Small intestine (tissue), 7 donors: ENCODE data around the gene GZF1. TPM values are rescaled to one million over a fixed set of nuclear protein-coding genes. Genes with fewer than 3 reads are reported as not detected.

Source experiments
- DNase-seq, 2 donors: peaks; one replicate each; pipeline versions ENCODE4 v3.0.0 to v3.0.0-alpha.2; 2013
- FAIRE-seq: peaks from 2 replicates; lab custom pipeline; 2012; peaks lifted over from hg19 to GRCh38; lab: Jason Lieb, UNC
- H3K27ac ChIP-seq, 3 donors: one replicate each; pipeline ENCODE4 v1.5.1; 2013; ENCODE audit warnings: low read length in 2 of 3, mild to moderate bottlenecking in 2 of 3, control low read depth in 1 of 3, inconsistent platforms in 1 of 3, low read depth in 1 of 3, moderate library complexity in 1 of 3
- H3K27me3 ChIP-seq, 3 donors: one replicate each; pipeline ENCODE4 v1.6.1; 2013; ENCODE audit warnings: low read length in 3 of 3, inconsistent platforms in 1 of 3; ENCODE audit not compliant: control insufficient read depth in 3 of 3, insufficient read depth in 3 of 3
- H3K36me3 ChIP-seq, 3 donors: one replicate each; pipeline ENCODE4 v1.6.1; 2013; ENCODE audit warnings: low read length in 3 of 3, inconsistent platforms in 1 of 3, low read depth in 1 of 3, mild to moderate bottlenecking in 1 of 3, moderate library complexity in 1 of 3; ENCODE audit not compliant: control insufficient read depth in 3 of 3, insufficient read depth in 2 of 3
- H3K4me1 ChIP-seq, 3 donors: one replicate each; pipeline ENCODE4 v1.6.1; 2013; ENCODE audit warnings: low read length in 2 of 3, inconsistent platforms in 1 of 3, low read depth in 1 of 3, mild to moderate bottlenecking in 1 of 3, moderate library complexity in 1 of 3; ENCODE audit not compliant: control insufficient read depth in 3 of 3, insufficient read depth in 2 of 3
- H3K4me3 ChIP-seq, 3 donors: one replicate each; pipeline ENCODE4 v1.5.1; 2013; ENCODE audit warnings: low read length in 3 of 3, control low read depth in 1 of 3, inconsistent platforms in 1 of 3, low read depth in 1 of 3, mild to moderate bottlenecking in 1 of 3, moderate library complexity in 1 of 3
- H3K9me3 ChIP-seq, 2 donors: one replicate each; pipeline ENCODE4 v1.6.1; 2013; ENCODE audit warnings: low read depth in 1 of 2, low read length in 1 of 2; ENCODE audit not compliant: control insufficient read depth in 2 of 2, insufficient read depth in 1 of 2
- WGBS, 3 donors: extraction: QIAGEN DNeasy Blood & Tissue Kit; methylation state at CpG; one replicate each; pipeline ENCODE4 v1.1.7; 2013; 5-methylcytosine and 5-hydroxymethylcytosine counted together
- polyA plus RNA-seq, 4 donors: library from polyadenylated mRNA; stranded (reverse) in 3 of 4; unstranded in 1 of 4; fragments of 200-250 nt in 3 of 4; fragments of 120-200 nt in 1 of 4; gene quantifications; one replicate each; pipeline versions ENCODE4 v1.2.1 to v1.2.3, GENCODE V29; 2013
- donor health status: healthy with polysubstance abuse.
- donor health status: control.
- donor health status: control.
- donor health status: Bipolar disorder and iron deficiency.
- donor health status: healthy.

Gene GZF1
- polyA plus RNA-seq, 4 donors = 3.2 to 8.3 (median 4.8) TPM

DNA sequence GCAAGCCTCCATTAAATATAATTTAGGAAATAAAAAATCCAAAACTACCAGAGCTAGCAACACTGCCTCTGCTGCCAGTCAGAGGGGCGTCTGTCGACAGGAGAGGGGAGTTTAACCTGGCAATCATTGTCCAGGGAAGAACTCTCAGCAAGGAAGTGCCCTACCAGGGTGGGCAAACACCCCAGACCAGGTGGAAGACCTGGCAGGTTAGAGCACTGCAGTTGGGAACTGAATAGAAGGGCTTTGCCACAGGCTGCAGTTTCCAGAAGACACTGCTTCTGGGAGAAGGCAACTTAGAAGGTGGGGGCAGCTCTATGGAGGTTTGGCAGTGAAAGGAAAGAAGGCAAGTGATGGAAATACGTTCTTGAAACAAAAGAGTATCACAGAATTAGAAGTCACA is 47.8 kb downstream of the GZF1 start:
- H3K4me1 ChIP-seq = no peaks in the 10 kb centered on the region
- FAIRE-seq (no peak), DNase-seq (no peak)
- 89 to 95% (median 93%) methylated on average over 3 of the region's 3 CpGs for WGBS, 3 donors
- H3K27me3 ChIP-seq = no peaks in the 10 kb centered on the region
- H3K9me3 ChIP-seq = no peaks in the 10 kb centered on the region
- no peak overlapping the region for H3K27ac ChIP-seq
- peaks cover 0 to 4% (median 0%) of the 10 kb centered on the region in 3 donors for H3K36me3 ChIP-seq
- H3K4me3 ChIP-seq = no peak overlapping the region

DNA sequence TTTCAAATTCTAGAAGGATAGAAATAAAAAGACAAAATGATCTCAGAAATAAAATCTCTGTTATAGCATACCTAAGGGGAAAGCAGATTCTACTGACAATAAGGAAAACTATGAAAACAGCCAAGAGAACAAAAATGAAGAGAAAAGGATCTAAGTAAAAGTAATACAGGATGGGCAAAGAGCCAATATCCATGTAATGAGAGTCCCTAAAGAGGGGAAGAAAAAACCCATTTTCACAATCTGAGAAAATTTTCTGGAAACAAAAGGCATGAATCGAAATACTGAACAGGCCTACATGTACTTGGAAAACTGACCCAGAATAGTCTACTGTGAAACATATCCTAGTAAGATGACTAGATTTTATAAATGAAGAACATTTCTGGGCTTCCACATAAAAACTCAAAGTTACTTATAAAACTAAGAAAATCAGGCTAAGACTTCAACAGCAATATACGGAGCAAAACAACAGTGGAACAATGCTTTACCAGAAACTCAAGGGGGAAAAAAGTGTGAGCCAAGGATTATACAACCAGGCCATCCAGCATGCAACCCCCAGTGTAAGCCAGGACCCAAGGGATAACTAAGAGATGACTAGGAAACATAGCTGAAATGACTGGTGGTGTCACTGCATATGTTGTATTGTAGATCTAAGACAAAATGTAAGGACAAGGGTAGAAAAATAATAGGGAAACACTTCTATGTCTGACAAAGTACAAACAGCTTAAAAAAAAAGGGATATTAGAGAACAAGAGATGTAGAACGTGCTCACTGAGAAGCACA is 49.1 kb downstream of the GZF1 start:
- no peak for FAIRE-seq
- Histone ChIP-seq H3K27me3 (no peaks in the 10 kb centered on the region), H3K27ac (no peak overlapping the region), H3K4me3 (no peak overlapping the region), H3K4me1 (no peaks in the 10 kb centered on the region), H3K36me3 (peaks cover 0 to 4% (median 0%) of the 10 kb centered on the region in 3 donors), H3K9me3 (no peaks in the 10 kb centered on the region)
- DNase-seq = no peak
- 89 to 97% (median 91%) methylated on average over 3 of the region's 3 CpGs for whole genome bisulfite sequencing, 3 donors

DNA sequence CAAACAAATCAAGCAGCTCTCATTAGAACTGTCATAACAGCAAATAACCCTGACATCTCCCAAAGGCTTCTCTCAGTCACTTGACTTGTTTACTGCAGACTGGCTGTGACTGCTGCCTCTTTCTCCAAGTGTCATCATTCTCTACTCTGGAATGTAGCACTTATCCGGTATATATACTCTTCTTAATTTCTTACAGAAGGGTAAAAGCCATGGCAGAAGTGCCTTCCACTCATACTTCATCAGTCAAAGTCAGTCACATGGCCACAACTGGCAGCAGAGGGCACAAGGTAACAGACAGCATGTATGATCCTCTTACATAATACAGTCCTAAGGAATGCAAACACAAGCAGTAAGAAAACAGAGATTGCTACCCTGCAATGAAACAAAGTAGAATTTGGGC is 50.0 kb downstream of the GZF1 start:
- peak in 1 of 2 donors; percentile 13 for DNase-seq
- Histone ChIP-seq H3K4me3 (no peak overlapping the region), H3K27me3 (no peaks in the 10 kb centered on the region), H3K4me1 (no peaks in the 10 kb centered on the region), H3K36me3 (peaks cover 0 to 4% (median 0%) of the 10 kb centered on the region in 3 donors), H3K27ac (no peak overlapping the region), H3K9me3 (no peaks in the 10 kb centered on the region)
- no peak for FAIRE-seq
- 67 to 86% (median 86%) methylated on average over 1 of the region's 1 CpG for WGBS, 3 donors

DNA sequence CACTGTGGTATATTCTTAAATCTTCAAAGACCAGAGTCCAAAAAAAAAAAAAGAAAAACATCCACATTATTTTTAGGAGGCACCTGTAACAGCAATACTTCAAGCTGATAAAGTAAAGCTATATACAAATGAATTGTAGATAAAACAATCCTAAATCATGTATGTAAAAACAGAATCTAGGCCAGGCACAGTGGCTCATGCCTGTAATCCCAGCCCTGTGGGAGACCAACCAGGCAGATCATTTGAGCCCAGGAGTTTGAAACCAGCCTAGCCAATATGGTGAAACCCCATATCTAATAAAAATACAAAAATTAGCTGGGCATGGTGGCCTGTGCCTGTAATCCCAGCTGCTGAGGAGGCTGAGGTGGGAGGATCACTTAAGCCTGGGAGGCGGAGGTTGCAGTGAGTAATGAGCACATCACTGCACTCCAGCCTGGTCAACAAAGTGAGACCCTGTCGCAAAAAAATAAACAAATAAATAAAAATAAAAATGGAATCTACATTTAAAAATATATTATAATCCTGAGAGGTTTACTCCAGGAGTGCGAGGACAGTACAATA is 52.0 kb downstream of the GZF1 start:
- DNase-seq (no peak), FAIRE-seq (no peak)
- H3K27me3 ChIP-seq = no peaks in the 10 kb centered on the region
- no peaks in the 10 kb centered on the region for H3K9me3 ChIP-seq
- H3K4me3 ChIP-seq = no peak overlapping the region
- H3K27ac ChIP-seq = no peak overlapping the region
- 96 to 99% (median 97%) methylated on average over 3 of the region's 3 CpGs for WGBS, 3 donors
- no peaks in the 10 kb centered on the region for H3K4me1 ChIP-seq
- H3K36me3 ChIP-seq = peaks cover 0 to 3% (median 0%) of the 10 kb centered on the region in 3 donors

DNA sequence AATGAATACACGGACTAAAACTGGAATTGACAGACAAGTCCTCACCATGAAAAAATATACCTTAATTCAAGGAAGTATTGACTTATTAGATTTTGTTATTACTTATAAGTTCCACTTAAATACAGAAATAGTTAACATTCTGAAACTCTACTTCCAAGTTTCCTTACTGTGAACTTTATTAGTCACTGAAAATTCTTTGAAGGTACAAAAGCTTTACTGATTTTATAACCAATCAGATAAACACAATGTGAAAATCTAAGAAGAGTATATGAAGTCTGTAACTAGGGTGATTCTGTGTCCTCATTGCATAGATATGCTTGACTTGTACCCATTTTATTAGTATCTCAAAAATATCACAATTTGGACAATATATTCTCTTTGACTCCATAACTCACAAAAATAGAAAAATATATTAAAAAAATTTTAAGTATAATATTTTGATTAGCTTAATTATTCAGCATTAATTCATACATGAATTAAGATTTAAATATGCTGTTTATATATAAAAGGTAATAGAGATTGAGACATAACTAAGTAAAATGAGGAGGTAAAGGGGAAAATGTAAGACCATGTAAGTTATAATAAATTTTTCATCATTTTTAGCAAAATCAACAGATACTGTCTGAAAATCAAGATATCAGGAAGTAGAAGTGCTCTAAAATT is 52.7 kb downstream of the GZF1 start:
- peaks cover 0 to 4% (median 0%) of the 10 kb centered on the region in 3 donors for H3K4me1 ChIP-seq
- H3K36me3 ChIP-seq = peaks cover 0 to 2% (median 0%) of the 10 kb centered on the region in 3 donors
- H3K27ac ChIP-seq = no peak overlapping the region
- FAIRE-seq (peak; percentile 41), DNase-seq (no peak)
- 65 to 79% (median 66%) methylated on average over 1 of the region's 1 CpG for WGBS, 3 donors
- no peaks in the 10 kb centered on the region for H3K27me3 ChIP-seq
- H3K4me3 ChIP-seq = no peak overlapping the region
- H3K9me3 ChIP-seq = no peaks in the 10 kb centered on the region

DNA sequence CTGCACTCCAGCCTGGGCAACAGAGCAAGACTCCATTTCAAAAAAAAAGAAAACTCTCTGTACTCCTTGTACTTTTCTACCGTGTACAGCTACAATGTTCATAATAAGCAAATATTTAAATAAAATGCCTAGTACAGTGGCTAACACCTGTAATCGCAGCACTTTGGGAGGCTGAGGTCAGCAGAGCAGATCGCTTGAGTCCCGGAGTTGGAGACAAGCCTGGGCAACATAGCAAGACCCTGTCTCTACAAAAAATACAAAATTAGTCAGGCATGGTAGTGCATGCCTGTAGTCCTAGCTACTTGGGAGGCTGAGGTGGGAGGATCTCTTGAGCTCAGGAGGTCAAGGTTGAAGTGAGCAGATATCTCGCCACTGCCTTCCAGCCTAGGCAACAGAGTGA is 53.6 kb downstream of the GZF1 start:
- Histone ChIP-seq H3K9me3 (no peaks in the 10 kb centered on the region), H3K4me1 (peaks cover 0 to 5% (median 0%) of the 10 kb centered on the region in 3 donors), H3K27me3 (no peaks in the 10 kb centered on the region), H3K27ac (no peak overlapping the region), H3K4me3 (no peak overlapping the region), H3K36me3 (peaks cover 0 to 2% (median 0%) of the 10 kb centered on the region in 3 donors)
- no peak for DNase-seq
- WGBS, 3 donors = 86 to 92% (median 91%) methylated on average over 5 of the region's 5 CpGs
- no peak for FAIRE-seq

DNA sequence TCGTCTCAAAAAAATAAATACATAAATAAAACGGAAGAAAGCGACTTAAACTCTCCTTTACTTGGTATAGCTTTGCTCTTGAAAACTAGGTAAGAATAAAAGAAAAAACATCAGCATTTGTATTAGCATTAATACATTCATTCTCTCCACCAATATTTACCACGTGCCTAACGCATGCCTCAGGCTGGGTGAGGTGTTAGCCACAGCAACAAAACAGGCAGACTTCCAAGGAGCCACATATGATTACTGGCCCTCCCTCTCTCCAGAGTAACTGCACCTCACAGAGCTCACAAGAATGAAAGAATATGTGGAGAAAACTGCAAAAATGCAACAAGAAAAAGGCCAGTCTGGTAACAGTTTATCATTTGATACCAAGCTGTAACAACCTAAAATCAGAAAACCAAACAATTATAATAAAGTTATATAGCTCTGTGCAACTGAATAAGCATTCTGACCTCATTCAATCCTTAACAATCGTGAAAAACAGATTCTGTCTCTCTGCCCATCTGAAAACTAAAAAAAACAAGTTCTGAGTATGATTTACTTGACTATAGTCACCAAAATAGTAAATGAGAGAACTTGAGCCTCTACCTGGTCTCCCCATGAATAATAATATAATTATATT is 54.1 kb downstream of the GZF1 start:
- Histone ChIP-seq H3K27me3 (no peaks in the 10 kb centered on the region), H3K4me1 (peaks cover 0 to 5% (median 0%) of the 10 kb centered on the region in 3 donors), H3K9me3 (no peaks in the 10 kb centered on the region), H3K36me3 (peaks cover 0 to 2% (median 0%) of the 10 kb centered on the region in 3 donors), H3K27ac (no peak overlapping the region), H3K4me3 (no peak overlapping the region)
- peak in 1 of 2 donors; percentile 7 for DNase-seq
- WGBS, 3 donors = 71 to 79% (median 73%) methylated on average over 6 of the region's 6 CpGs
- FAIRE-seq = no peak

DNA sequence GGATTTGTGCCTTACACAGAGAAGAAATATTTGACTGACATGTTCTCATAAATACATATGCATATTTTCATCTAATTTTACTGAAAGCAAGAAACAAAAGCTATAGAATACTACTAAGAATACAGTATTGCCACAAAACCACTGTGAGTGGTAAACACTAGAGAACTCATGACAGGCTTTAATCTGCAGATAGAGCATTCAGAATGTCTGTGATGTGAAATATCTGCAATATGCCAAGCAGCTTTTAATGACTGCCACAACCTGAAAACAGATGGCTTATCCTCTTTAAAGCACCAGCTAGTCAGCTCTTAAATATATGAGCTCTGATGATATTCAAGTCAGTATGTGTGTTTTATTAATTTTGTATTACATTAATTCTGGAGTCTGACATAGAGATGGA is 55.9 kb downstream of the GZF1 start:
- Histone ChIP-seq H3K9me3 (no peaks in the 10 kb centered on the region), H3K4me1 (peaks cover 0 to 5% (median 4%) of the 10 kb centered on the region in 3 donors), H3K36me3 (peaks cover 0 to 2% (median 0%) of the 10 kb centered on the region in 3 donors), H3K27ac (no peak overlapping the region), H3K27me3 (no peaks in the 10 kb centered on the region), H3K4me3 (no peak overlapping the region)
- no peak for FAIRE-seq
- no peak for DNase-seq
